K562 (cell line): ENCODE data around the gene TMEM33. TPM values are rescaled to one million over a fixed set of nuclear protein-coding genes. Genes with fewer than 3 reads are reported as not detected.

ENCODE experiments used
- ATAC-seq: fragments of 200-7000 bp; cut with Tn5 transposase; 3 replicates; pipeline ENCODE4 v1.9.1; 2020; ENCODE audit warnings: moderate library complexity
- BruUV-seq: library from RNA; stranded (reverse); fragments of 400-500 nt; replicated peaks from 2 replicates; lab custom pipeline; 2021; lab: Mats Ljungman, UMichigan
- CTCF ChIA-PET: fragments of 300-600 bp; formaldehyde crosslinking; extraction: SDS; loops from one replicate; lab custom pipeline; 2021; ENCODE audit warnings: low intra/inter-chr PET ratio; lab: Yijun Ruan, JAX
- POLR2A ChIA-PET: fragments of 300-600, 350-650 bp; sonication (Branson Sonifier 250); formaldehyde crosslinking; extraction: SDS; loops from one replicate; lab custom pipeline; 2021; ENCODE audit warnings: antibody characterized with exemption, inconsistent platforms; lab: Yijun Ruan, JAX
- DNase-seq, 4 experiments: peaks; one replicate each; pipeline versions ENCODE4 v3.0.0 to v3.0.0-alpha.2; 2011 to 2018; ENCODE audit warnings: low spot score in 3 of 4, mixed read lengths in 3 of 4; ENCODE audit errors: extremely low read depth in 1 of 4
- FAIRE-seq: peaks from 2 replicates; lab custom pipeline; 2011; peaks lifted over from hg19 to GRCh38; lab: Jason Lieb, UNC
- H2AFZ ChIP-seq: 2 replicates; pipeline ENCODE4 v1.6.0; 2011; ENCODE audit warnings: low read depth, low read length, control low read depth, inconsistent platforms
- H3K27ac ChIP-seq: fragments of 200-600 bp; 3 replicates; pipeline ENCODE4 v1.8.0; 2011; ENCODE audit warnings: low read depth, mild to moderate bottlenecking, control low read depth, inconsistent platforms, low read length, moderate library complexity, mixed read lengths; ENCODE audit errors: extremely low read depth
- H3K27me3 ChIP-seq, 2 experiments: fragments of 300-600 bp in 1 of 2; 2 replicates in 1 of 2; 3 replicates in 1 of 2; pipeline versions ENCODE4 v1.6.0 to v1.8.0; 2011; ENCODE audit warnings: inconsistent platforms in 2 of 2, low read length in 2 of 2, mild to moderate bottlenecking in 1 of 2, mixed read lengths in 1 of 2, moderate library complexity in 1 of 2; ENCODE audit not compliant: control insufficient read depth in 2 of 2, insufficient read depth in 2 of 2
- H3K36me3 ChIP-seq: fragments of 300-600 bp; 3 replicates; pipeline ENCODE4 v1.8.0; 2011; ENCODE audit warnings: mild to moderate bottlenecking, low read length, inconsistent platforms; ENCODE audit not compliant: control insufficient read depth, insufficient read depth
- H3K4me1 ChIP-seq, 2 experiments: fragments of 200-600 bp in 1 of 2; replicated peaks in 1 of 2; 2 replicates in 1 of 2; 3 replicates in 1 of 2; pipeline versions ENCODE4 v1.5.1 to v1.8.0; 2011; ENCODE audit warnings: inconsistent platforms in 2 of 2, low read length in 2 of 2, mild to moderate bottlenecking in 1 of 2, mixed read lengths in 1 of 2, moderate library complexity in 1 of 2; ENCODE audit not compliant: control insufficient read depth in 2 of 2, insufficient read depth in 2 of 2
- H3K4me2 ChIP-seq: 2 replicates; pipeline ENCODE4 v1.6.1; 2011; ENCODE audit warnings: low read length, control low read depth, inconsistent platforms, mixed read lengths; ENCODE audit not compliant: insufficient read depth
- H3K4me3 ChIP-seq: fragments of 200-600 bp; sonication (generic), shearing (Covaris generic); 2 replicates; pipeline ENCODE4 v1.5.1; 2016; ENCODE audit warnings: control low read depth, inconsistent platforms
- H3K79me2 ChIP-seq: fragments of 200-600 bp; 3 replicates; pipeline ENCODE4 v1.8.0; 2011; ENCODE audit warnings: low read length, inconsistent platforms; ENCODE audit not compliant: control insufficient read depth, insufficient read depth
- H3K9ac ChIP-seq, 2 experiments: 2 replicates each; pipeline versions ENCODE4 v1.6.0 to v1.6.1; 2011; ENCODE audit warnings: low read depth in 2 of 2, low read length in 2 of 2, control low read depth in 1 of 2, inconsistent platforms in 1 of 2, mild to moderate bottlenecking in 1 of 2, mixed read lengths in 1 of 2; ENCODE audit not compliant: insufficient read depth in 1 of 2
- H3K9me1 ChIP-seq: one replicate; pipeline ENCODE4 v1.6.0; 2011; ENCODE audit warnings: inconsistent platforms, mild to moderate bottlenecking, low read length, moderate library complexity; ENCODE audit not compliant: control insufficient read depth, insufficient read depth
- H3K9me3 ChIP-seq: replicated peaks from 2 replicates; pipeline ENCODE4 v1.5.1; 2011; ENCODE audit warnings: low read depth, low read length, inconsistent platforms; ENCODE audit not compliant: control insufficient read depth, insufficient read depth
- H4K20me1 ChIP-seq: replicated peaks from 2 replicates; pipeline ENCODE4 v1.6.1; 2011; ENCODE audit warnings: low read length, inconsistent platforms, mixed read lengths; ENCODE audit not compliant: control insufficient read depth, insufficient read depth
- CHD1 ChIP-seq: fragments of 200-600 bp; sonication (generic); IDR thresholded peaks from one replicate; pipeline ENCODE4 v1.6.1; 2012; ENCODE audit warnings: mild to moderate bottlenecking, moderate library complexity, low read length, inconsistent platforms
- CUX1 ChIP-seq: fragments of 200-800 bp; sonication (Bioruptor generic); IDR thresholded peaks from 2 replicates; pipeline ENCODE4 v1.6.1; 2016; ENCODE audit warnings: missing genetic modification characterization, missing compliant biosample characterization
- CXXC5 ChIP-seq: fragments of 250-450 bp; sonication (Bioruptor Pico); IDR thresholded peaks from 2 replicates; pipeline ENCODE4 v1.8.0; 2022; ENCODE audit warnings: inconsistent platforms, mild to moderate bottlenecking, moderate library complexity
- GTF2E2 ChIP-seq: fragments of 200-800 bp; sonication (Bioruptor generic); IDR thresholded peaks from 2 replicates; pipeline ENCODE4 v1.6.1; 2016; ENCODE audit warnings: missing genetic modification characterization, missing compliant biosample characterization
- HIVEP1 ChIP-seq: fragments of 250-450 bp; sonication (Bioruptor Pico); IDR thresholded peaks from 2 replicates; pipeline ENCODE4 v1.4.0; 2020; ENCODE audit warnings: mild to moderate bottlenecking
- SFPQ ChIP-seq: fragments of 200-400 bp; formaldehyde crosslinking; IDR thresholded peaks from 2 replicates; pipeline ENCODE4 v1.6.1; 2017; ENCODE audit warnings: mild to moderate bottlenecking, low read depth, low read length, moderate library complexity
- ZNF592 ChIP-seq: fragments of 450-650 bp; IDR thresholded peaks from 2 replicates; pipeline ENCODE4 v1.6.1; 2017; ENCODE audit warnings: antibody characterized with exemption, mild to moderate bottlenecking
- WGBS: fragments of 100-300 bp; shearing (Covaris generic); methylation state at CpG from one replicate; pipeline ENCODE4 v1.1.6; 2016; ENCODE audit warnings: low coverage, mixed read lengths; ENCODE audit not compliant: insufficient coverage; ENCODE audit errors: missing lambda C conversion rate; 5-methylcytosine and 5-hydroxymethylcytosine counted together
- in situ Hi-C: fragments of 300-500 bp; cut with MboI; formaldehyde crosslinking; loops from 4 replicates; pipeline ENCODE4 v1.15.0; 2018; ENCODE audit warnings: inconsistent platforms, mixed read lengths
- intact Hi-C: fragments of 100-400 bp; cut with micrococcal nuclease; formaldehyde crosslinking; loops from 2 replicates; pipeline ENCODE4 v1.14.2; 2022
- polyA plus RNA-seq, 8 experiments: library from polyadenylated mRNA; depleted of rRNA in 4 of 8; stranded (reverse) in 5 of 8; unstranded in 3 of 8; fragments of >200 nt; fragmentation: Nextera tagmentation in 2 of 8; fragmentation: Illumina TruSeq in 1 of 8; extraction: Ambion mirVana in 2 of 8; extraction: Trizol in 1 of 8; gene quantifications; 2 replicates each; pipeline versions ENCODE4 v1.2.1 to v1.2.3, GENCODE V29; 2011 to 2014; ENCODE audit warnings: inconsistent platforms in 1 of 8, missing spikeins in 1 of 8
- total RNA-seq, 7 experiments: library from RNA; depleted of rRNA in 6 of 7; stranded (reverse); fragments of >200 nt in 6 of 7; fragmentation: Illumina TruSeq in 2 of 7; extraction: Trizol in 2 of 7; gene quantifications; 2 replicates each; pipeline versions ENCODE4 v1.2.1 to v1.2.3, GENCODE V29; 2011 to 2021; ENCODE audit warnings: low replicate concordance in 1 of 7

TMEM33 gene
- total and polyA plus RNA-seq, 9 of the 15 experiments (the other 6 are each of a cell fraction or from before 2014, with no cell fraction given) = 16.8 to 85.9 (median 67.9) TPM

GRCh38 chr4:41976775-41977516 lies 41.7 kb downstream of the TMEM33 start:
- BruUV-seq = no TSS peak
- H4K20me1 ChIP-seq = no peaks in the 10 kb centered on the region
- no peak overlapping the region for H3K4me3 ChIP-seq
- 7% methylated on average over 1 of the region's 1 CpG for WGBS
- H3K9me3 ChIP-seq = peaks cover 2% of the 10 kb centered on the region; the same call in 1 of the 2 replicates
- no peak overlapping the region for H3K27ac ChIP-seq
- H3K27me3 ChIP-seq = no peaks in the 10 kb centered on the region
- FAIRE-seq = no peak
- H3K4me2 ChIP-seq = no peak overlapping the region
- H2AFZ ChIP-seq = no peak overlapping the region
- in situ Hi-C loops = no loop called here
- H3K9me1 ChIP-seq = no peaks in the 10 kb centered on the region
- no peak for DNase-seq
- no peaks in the 10 kb centered on the region for H3K79me2 ChIP-seq
- CTCF ChIA-PET = no interaction called here
- H3K36me3 ChIP-seq = no peaks in the 10 kb centered on the region
- no peak for ATAC-seq
- intact Hi-C loops = no loop called here
- no peak overlapping the region for H3K9ac ChIP-seq
- POLR2A ChIA-PET = interaction anchor here (1.6 kb wide), 1 partner anchor 10 kb away, joined by 4 read pairs; no protein-coding TSS in a partner anchor
- no peaks in the 10 kb centered on the region for H3K4me1 ChIP-seq
- no peak for TF ChIP-seq CUX1 (CRISPR knock-in tag)
- TF ChIP-seq GTF2E2 (tag) = no peak
- no peak for TF ChIP-seq CXXC5 (CRISPR knock-in tag)
- TF ChIP-seq ZNF592 = no peak
- no peak for TF ChIP-seq HIVEP1 (CRISPR knock-in tag)
- no peak for TF ChIP-seq SFPQ
- TF ChIP-seq CHD1 = no peak
